B cell (primary cell): ENCODE data around the gene GPLD1. TPM values are rescaled to one million over a fixed set of nuclear protein-coding genes. Genes with fewer than 3 reads are reported as not detected.

ENCODE experiments used
- ATAC-seq: fragments of 200-7000 bp; cut with Tn5 transposase; one replicate; pipeline ENCODE4 v1.10.0; 2021; ENCODE audit warnings: low read depth, mild to moderate bottlenecking, moderate number of reproducible peaks, moderate library complexity
- CTCF ChIA-PET: fragments of 350-600 bp; sonication (Branson Sonifier 250); formaldehyde crosslinking; loops from one replicate; lab custom pipeline; 2021; ENCODE audit warnings: antibody characterized with exemption, inconsistent platforms; lab: Charles Lee
- POLR2A ChIA-PET: fragments of 350-600 bp; sonication (Branson Sonifier 250); formaldehyde crosslinking; loops from one replicate; lab custom pipeline; 2021; ENCODE audit warnings: antibody characterized with exemption; lab: Charles Lee
- DNase-seq: peaks from one replicate; pipeline ENCODE4 v3.0.0; 2013
- H2AFZ ChIP-seq: 2 replicates; pipeline ENCODE4 v1.6.1; 2012; ENCODE audit warnings: mild to moderate bottlenecking, low read depth, low read length; ENCODE audit not compliant: insufficient read depth, poor library complexity, severe bottlenecking
- H3K27ac ChIP-seq, 2 donors: 1 replicate in 1 of 2; 2 replicates in 1 of 2; pipeline ENCODE4 v1.5.1; 2012 to 2013; ENCODE audit warnings: low read length in 2 of 2, mild to moderate bottlenecking in 2 of 2, moderate library complexity in 1 of 2
- H3K27me3 ChIP-seq, 4 experiments: fragments of 200-600 bp in 1 of 4; sonication (generic) in 1 of 4; replicated peaks in 1 of 4; 1 replicate in 2 of 4; 2 replicates in 2 of 4; pipeline versions ENCODE4 v1.6.1 to v1.7.0; 2013 to 2016; ENCODE audit warnings: low read length in 3 of 4, mild to moderate bottlenecking in 2 of 4, mixed read lengths in 1 of 4, moderate library complexity in 1 of 4; ENCODE audit not compliant: insufficient read depth in 4 of 4, control insufficient read depth in 3 of 4; ENCODE audit errors: control extremely low read depth in 1 of 4
- H3K36me3 ChIP-seq, 2 experiments: replicated peaks in 1 of 2; 1 replicate in 1 of 2; 2 replicates in 1 of 2; pipeline versions ENCODE4 v1.6.1 to v1.7.1; 2013; ENCODE audit warnings: low read length in 1 of 2; ENCODE audit not compliant: insufficient read depth in 2 of 2, control insufficient read depth in 1 of 2; ENCODE audit errors: control extremely low read depth in 1 of 2, extremely low read depth in 1 of 2
- H3K4me1 ChIP-seq, 2 donors: fragments of 200-600 bp in 1 of 2; sonication (generic) in 1 of 2; 1 replicate in 1 of 2; 2 replicates in 1 of 2; pipeline versions ENCODE4 v1.5.1 to v1.6.1; 2013 to 2017; ENCODE audit warnings: low read length in 2 of 2; ENCODE audit not compliant: control insufficient read depth in 2 of 2, insufficient read depth in 2 of 2
- H3K4me2 ChIP-seq: replicated peaks from 2 replicates; pipeline ENCODE3; 2012; ENCODE audit warnings: mild to moderate bottlenecking, low read depth, low read length; ENCODE audit not compliant: poor library complexity, severe bottlenecking
- H3K4me3 ChIP-seq, 5 experiments: fragments of 200-600 bp in 1 of 5; sonication (generic) in 1 of 5; 1 replicate in 3 of 5; 2 replicates in 2 of 5; pipeline versions ENCODE4 v1.5.1 to v1.7.0; 2011 to 2016; ENCODE audit warnings: low read length in 4 of 5, mild to moderate bottlenecking in 4 of 5, low read depth in 2 of 5, control low read depth in 1 of 5, moderate library complexity in 1 of 5; ENCODE audit not compliant: insufficient read depth in 1 of 5; ENCODE audit errors: control extremely low read depth in 1 of 5, extremely low read depth in 1 of 5
- H3K79me2 ChIP-seq: fragments of 200-600 bp; sonication (generic); one replicate; pipeline ENCODE4 v1.6.0; 2016; ENCODE audit warnings: low read length; ENCODE audit not compliant: control insufficient read depth, insufficient read depth
- H3K9ac ChIP-seq: fragments of 200-600 bp; sonication (generic); 2 replicates; pipeline ENCODE4 v1.6.1; 2017; ENCODE audit warnings: mild to moderate bottlenecking, low read length, moderate library complexity
- H3K9me3 ChIP-seq, 3 donors: one replicate each; pipeline versions ENCODE4 v1.6.1 to v1.7.1; 2013; ENCODE audit warnings: low read length in 2 of 3; ENCODE audit not compliant: control insufficient read depth in 2 of 3, insufficient read depth in 1 of 3; ENCODE audit errors: control extremely low read depth in 1 of 3
- H4K20me1 ChIP-seq: 2 replicates; pipeline ENCODE4 v1.6.0; 2012; ENCODE audit warnings: mild to moderate bottlenecking, low read length; ENCODE audit not compliant: insufficient read depth, control insufficient read depth, poor library complexity, severe bottlenecking
- H3K27ac Mint-ChIP-seq: one replicate; pipeline ENCODE4 v1.8.0; 2021; ENCODE audit warnings: mixed read lengths
- H3K27me3 Mint-ChIP-seq: one replicate; pipeline ENCODE4 v1.8.0; 2021; ENCODE audit warnings: mixed read lengths
- H3K4me1 Mint-ChIP-seq: one replicate; pipeline ENCODE4 v1.8.0; 2021; ENCODE audit warnings: mixed read lengths
- H3K4me3 Mint-ChIP-seq: one replicate; pipeline ENCODE4 v1.8.0; 2021; ENCODE audit warnings: mixed read lengths
- H3K9me3 Mint-ChIP-seq: one replicate; pipeline ENCODE4 v1.8.0; 2022; ENCODE audit warnings: mixed read lengths; ENCODE audit not compliant: insufficient read depth
- CTCF ChIP-seq: fragments of 200-600 bp; IDR thresholded peaks from one replicate; pipeline ENCODE4 v1.8.0; 2022; ENCODE audit warnings: antibody characterized with exemption, mild to moderate bottlenecking
- EZH2 ChIP-seq: IDR thresholded peaks from 2 replicates; pipeline ENCODE4 v1.6.1; 2012; ENCODE audit warnings: borderline replicate concordance, low read depth, mild to moderate bottlenecking, moderate library complexity, low read length; ENCODE audit not compliant: insufficient read depth, poor library complexity, severe bottlenecking
- WGBS: methylation state at CpG from one replicate; pipeline ENCODE4 v1.1.5; 2013; ENCODE audit warnings: missing lambda C conversion rate; ENCODE audit not compliant: insufficient coverage; 5-methylcytosine and 5-hydroxymethylcytosine counted together
- intact Hi-C: fragments of 100-400 bp; cut with micrococcal nuclease; formaldehyde crosslinking; loops from one replicate; pipeline ENCODE4 v1.10.0; 2022
- polyA plus RNA-seq: library from polyadenylated mRNA; depleted of rRNA; stranded (reverse); fragments of >200 nt; gene quantifications from 2 replicates; pipeline ENCODE4 v1.2.3, GENCODE V29; 2012
- total RNA-seq, 2 donors: library from RNA; stranded (reverse); fragments of 120-200 nt in 1 of 2; gene quantifications; 1 replicate in 1 of 2; 2 replicates in 1 of 2; pipeline versions ENCODE4 v1.2.3 to v1.2.4, GENCODE V29; 2013 to 2022

The GPLD1 gene
- total and polyA plus RNA-seq, 2 donors (not counting 1 experiment from before 2014, with no cell fraction given): 1.9 to 7.0 TPM

GRCh38 chr6:24426729-24427446 lies 62.5 kb downstream of the GPLD1 start:
- no peak overlapping the region for H3K4me3 Mint-ChIP-seq
- no peak overlapping the region for H3K4me3 ChIP-seq
- no peak overlapping the region for H3K27ac ChIP-seq
- no peaks in the 10 kb centered on the region for H4K20me1 ChIP-seq
- no peak overlapping the region for H3K27ac Mint-ChIP-seq
- H3K27me3 Mint-ChIP-seq: no peaks in the 10 kb centered on the region
- no peak overlapping the region for H2AFZ ChIP-seq
- intact Hi-C loops: no loop called here
- H3K4me1 ChIP-seq: no peaks in the 10 kb centered on the region
- TF ChIP-seq CTCF (no peak), EZH2 (no peak)
- H3K9me3 ChIP-seq: no peaks in the 10 kb centered on the region
- peaks cover 16 to 50% of the 10 kb centered on the region in 2 experiments for H3K36me3 ChIP-seq
- H3K27me3 ChIP-seq: no peaks in the 10 kb centered on the region
- DNase-seq (no peak), ATAC-seq (no peak)
- ChIA-PET CTCF (no interaction called here), POLR2A (no interaction called here)
- no peaks in the 10 kb centered on the region for H3K79me2 ChIP-seq
- H3K4me1 Mint-ChIP-seq: no peaks in the 10 kb centered on the region
- H3K4me2 ChIP-seq: no peak overlapping the region
- no peak overlapping the region for H3K9ac ChIP-seq
- no peaks in the 10 kb centered on the region for H3K9me3 Mint-ChIP-seq
- 80% methylated on average over 6 of the region's 10 CpGs for WGBS

- Mint-ChIP-seq H3K4me3 (no peak overlapping the region), H3K4me1 (no peaks in the 10 kb centered on the region), H3K27ac (no peak overlapping the region), H3K9me3 (no peaks in the 10 kb centered on the region), H3K27me3 (no peaks in the 10 kb centered on the region)
- no peaks in the 10 kb centered on the region for H3K4me1 ChIP-seq
- no peaks in the 10 kb centered on the region for H3K9me3 ChIP-seq
- no peak for TF ChIP-seq CTCF
- no peak for TF ChIP-seq EZH2
- WGBS: no CpG with 5 or more reads among the region's 2 CpGs
- ATAC-seq (no peak), DNase-seq (no peak)
- no peaks in the 10 kb centered on the region for H3K27me3 ChIP-seq
- no peak overlapping the region for H3K9ac ChIP-seq
- intact Hi-C loops: no loop called here
- no peaks in the 10 kb centered on the region for H3K79me2 ChIP-seq
- no peak overlapping the region for H2AFZ ChIP-seq
- H3K36me3 ChIP-seq: peaks cover 22 to 63% of the 10 kb centered on the region in 2 experiments
- no peak overlapping the region for H3K4me2 ChIP-seq
- CTCF ChIA-PET: interaction anchor here (1.0 to 1.5 kb wide), 2 partner anchors 11 to 16 kb away, joined by 3 read pairs; no protein-coding TSS in a partner anchor
- no peaks in the 10 kb centered on the region for H4K20me1 ChIP-seq
- no peak overlapping the region for H3K4me3 ChIP-seq
- POLR2A ChIA-PET: no interaction called here
- H3K27ac ChIP-seq: no peak overlapping the region
These were observed 64.3 kb downstream of the GPLD1 start for GRCh38 chr6:24425091-24425490.
